SK-N-SH (cell line): ENCODE data around the gene PLGRKT. TPM values are rescaled to one million over a fixed set of nuclear protein-coding genes. Genes with fewer than 3 reads are reported as not detected.

ENCODE experiments used
- CTCF ChIA-PET: fragments of 300-600, 350-600 bp; formaldehyde crosslinking; extraction: SDS; loops from one replicate; lab custom pipeline; 2021; lab: Yijun Ruan, JAX
- POLR2A ChIA-PET: fragments of 350-600 bp; sonication (Branson Sonifier 250); formaldehyde crosslinking; extraction: SDS; loops from one replicate; lab custom pipeline; 2020; ENCODE audit warnings: antibody characterized with exemption, inconsistent platforms; lab: Yijun Ruan, JAX
- DNase-seq: peaks from one replicate; pipeline ENCODE4 v3.0.0; 2012
- H2AFZ ChIP-seq: fragments of 200-600 bp; sonication (generic); 2 replicates; pipeline ENCODE4 v1.8.1; 2016; ENCODE audit warnings: antibody characterized with exemption, mild to moderate bottlenecking, low read depth
- H3F3A ChIP-seq: fragments of 200-600 bp; sonication (generic); replicated peaks from 2 replicates; pipeline ENCODE3; 2016; ENCODE audit warnings: antibody characterized with exemption, mild to moderate bottlenecking; ENCODE audit not compliant: insufficient read depth
- H3K27ac ChIP-seq, 2 experiments: fragments of 200-500 bp in 1 of 2; fragments of 200-600 bp in 1 of 2; sonication (Bioruptor generic) in 1 of 2; sonication (generic), shearing (Covaris generic) in 1 of 2; 2 replicates each; pipeline versions ENCODE4 v1.5.1 to v1.6.1; 2014 to 2016; ENCODE audit warnings: low read depth in 2 of 2, inconsistent platforms in 1 of 2, low read length in 1 of 2, mild to moderate bottlenecking in 1 of 2, mixed read lengths in 1 of 2
- H3K27me3 ChIP-seq: fragments of 200-600 bp; sonication (generic), shearing (Covaris generic); 2 replicates; pipeline ENCODE4 v1.6.1; 2016; ENCODE audit warnings: mixed run types; ENCODE audit not compliant: insufficient read depth
- H3K36me3 ChIP-seq, 2 experiments: fragments of 200-500 bp in 1 of 2; fragments of 200-600 bp in 1 of 2; sonication (Bioruptor generic) in 1 of 2; sonication (generic) in 1 of 2; replicated peaks in 1 of 2; 2 replicates each; pipeline versions ENCODE3 to v1.5.1; 2014 to 2016; ENCODE audit warnings: low read length in 1 of 2, mild to moderate bottlenecking in 1 of 2; ENCODE audit not compliant: insufficient read depth in 2 of 2, control insufficient read depth in 1 of 2
- H3K4me1 ChIP-seq, 2 experiments: fragments of 200-500 bp in 1 of 2; fragments of 200-600 bp in 1 of 2; sonication (Bioruptor generic) in 1 of 2; sonication (generic), shearing (Covaris generic) in 1 of 2; 2 replicates each; pipeline versions ENCODE4 v1.5.1 to v1.6.1; 2014 to 2016; ENCODE audit warnings: low read depth in 1 of 2, low read length in 1 of 2, mixed run types in 1 of 2; ENCODE audit not compliant: insufficient read depth in 2 of 2, control insufficient read depth in 1 of 2
- H3K4me2 ChIP-seq: fragments of 200-600 bp; sonication (generic), shearing (Covaris generic); 2 replicates; pipeline ENCODE4 v1.6.1; 2017; ENCODE audit warnings: mixed run types
- H3K4me3 ChIP-seq, 2 experiments: fragments of 200-500 bp in 1 of 2; fragments of 200-600 bp in 1 of 2; sonication (Bioruptor generic) in 1 of 2; sonication (generic), shearing (Covaris generic) in 1 of 2; 2 replicates each; pipeline versions ENCODE4 v1.5.1 to v1.8.1; 2014 to 2016; ENCODE audit warnings: low read depth in 2 of 2, inconsistent platforms in 1 of 2, low read length in 1 of 2, mild to moderate bottlenecking in 1 of 2, mixed read lengths in 1 of 2, moderate library complexity in 1 of 2
- H3K79me2 ChIP-seq: fragments of 200-600 bp; sonication (generic); 2 replicates; pipeline ENCODE4 v1.8.1; 2017; ENCODE audit warnings: mild to moderate bottlenecking; ENCODE audit not compliant: insufficient read depth
- H3K9ac ChIP-seq: fragments of 200-600 bp; sonication (generic); 2 replicates; pipeline ENCODE4 v1.6.1; 2017; ENCODE audit warnings: mixed run types
- H3K9me2 ChIP-seq: fragments of 200-600 bp; sonication (generic); 2 replicates; pipeline ENCODE4 v1.6.1; 2017; ENCODE audit warnings: mixed run types
- H3K9me3 ChIP-seq: fragments of 200-600 bp; sonication (generic); 2 replicates; pipeline ENCODE4 v1.6.1; 2017; ENCODE audit warnings: mixed run types, mild to moderate bottlenecking, moderate library complexity
- H4K20me1 ChIP-seq: fragments of 200-600 bp; sonication (generic); 2 replicates; pipeline ENCODE4 v1.6.1; 2017; ENCODE audit warnings: mild to moderate bottlenecking, mixed run types; ENCODE audit not compliant: insufficient read depth
- CHD2 ChIP-seq: fragments of 150-350 bp; IDR thresholded peaks from 2 replicates; pipeline ENCODE4 v1.6.1; 2018; ENCODE audit warnings: low read length; ENCODE audit not compliant: partially characterized antibody
- FOSL2 ChIP-seq: IDR thresholded peaks from 2 replicates; pipeline ENCODE4 v1.4.0; 2012; ENCODE audit warnings: low read depth, mild to moderate bottlenecking, moderate library complexity, borderline replicate concordance
- FOXM1 ChIP-seq: IDR thresholded peaks from 2 replicates; pipeline ENCODE4 v1.4.0; 2012; ENCODE audit warnings: low read depth, mild to moderate bottlenecking
- GATA2 ChIP-seq: sonication (generic); formaldehyde crosslinking; IDR thresholded peaks from 2 replicates; pipeline ENCODE4 v1.5.0; 2020; ENCODE audit warnings: mild to moderate bottlenecking, missing genetic modification reagents
- MXI1 ChIP-seq: IDR thresholded peaks from 2 replicates; pipeline ENCODE4 v1.6.1; 2012; ENCODE audit warnings: mild to moderate bottlenecking, low read depth, low read length, improper control_type of control experiment
- NFIC ChIP-seq: IDR thresholded peaks from 2 replicates; pipeline ENCODE4 v1.4.0; 2012; ENCODE audit warnings: borderline replicate concordance
- NRF1 ChIP-seq: IDR thresholded peaks from 2 replicates; pipeline ENCODE4 v1.6.1; 2012; ENCODE audit warnings: low read depth, mild to moderate bottlenecking, low read length
- RAD21 ChIP-seq: IDR thresholded peaks from 2 replicates; pipeline ENCODE4 v1.6.1; 2012; ENCODE audit warnings: mild to moderate bottlenecking, low read length
- SIN3A ChIP-seq: IDR thresholded peaks from 2 replicates; pipeline ENCODE4 v1.6.1; 2012; ENCODE audit warnings: low read depth, mild to moderate bottlenecking, low read length, moderate library complexity, borderline replicate concordance
- SMC3 ChIP-seq: IDR thresholded peaks from 2 replicates; pipeline ENCODE4 v1.6.1; 2012; ENCODE audit warnings: low read depth, low read length, improper control_type of control experiment
- TAF1 ChIP-seq: IDR thresholded peaks from 2 replicates; pipeline ENCODE4 v1.6.1; 2012; ENCODE audit warnings: low read depth, mild to moderate bottlenecking, low read length, moderate library complexity, borderline replicate concordance
- polyA plus RNA-seq, 3 experiments: library from polyadenylated mRNA; depleted of rRNA; stranded (reverse); fragments of >200 nt; gene quantifications; 2 replicates each; pipeline ENCODE4 v1.2.3, GENCODE V29; 2012
- TF ChIP-seq, protein P1 (sequence below): IDR thresholded peaks from 2 replicates; pipeline ENCODE4 v1.4.0; 2012; ENCODE audit warnings: low read depth, borderline replicate concordance
- TF ChIP-seq, protein P2 (sequence below): IDR thresholded peaks from 2 replicates; pipeline ENCODE4 v1.4.0; 2012; ENCODE audit warnings: low read depth, borderline replicate concordance
- TF ChIP-seq, protein P3 (sequence below): fragments of 150-350 bp; IDR thresholded peaks from 2 replicates; pipeline ENCODE4 v1.6.1; 2017; ENCODE audit warnings: antibody characterized with exemption, low read length, low read depth, borderline replicate concordance
- TF ChIP-seq, protein P4 (sequence below): IDR thresholded peaks from 2 replicates; pipeline ENCODE4 v1.6.1; 2012; ENCODE audit warnings: mild to moderate bottlenecking, low read depth, low read length, moderate library complexity

The PLGRKT gene
- polyA plus RNA-seq, 1 of the 3 experiments (the other 2 are of a cell fraction): 11.4 TPM

DNA sequence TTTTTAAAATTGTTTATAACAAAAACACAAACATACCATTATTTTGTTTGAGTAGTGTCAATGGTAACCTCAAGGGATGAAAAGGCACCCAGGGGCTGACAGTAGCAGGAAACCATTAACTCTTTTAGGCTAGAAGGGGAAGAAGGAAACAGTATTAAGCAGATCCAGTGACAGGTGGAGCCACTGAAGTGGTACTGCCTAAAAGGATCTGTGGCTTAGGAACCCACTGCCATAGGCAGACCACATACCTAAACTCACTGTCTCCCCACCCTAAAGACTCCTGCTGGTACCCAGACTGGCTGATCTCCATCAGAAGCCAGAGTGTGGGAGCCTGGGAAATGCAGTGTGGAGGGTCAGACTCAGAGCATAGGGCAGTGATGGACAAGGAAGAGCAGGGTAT is 111.5 kb downstream of the PLGRKT start:
- no peak for DNase-seq
- H3K27me3 ChIP-seq: no peaks in the 10 kb centered on the region
- no peak overlapping the region for H3K27ac ChIP-seq
- ChIA-PET CTCF (no interaction called here), POLR2A (no interaction called here)
- no peaks in the 10 kb centered on the region for H4K20me1 ChIP-seq
- H3K4me2 ChIP-seq: no peak overlapping the region
- no peak overlapping the region for H3K9ac ChIP-seq
- H3K79me2 ChIP-seq: no peaks in the 10 kb centered on the region
- H3K9me3 ChIP-seq: no peaks in the 10 kb centered on the region
- no peaks in the 10 kb centered on the region for H3K36me3 ChIP-seq
- no peak overlapping the region for H3K4me3 ChIP-seq
- H3F3A ChIP-seq: no peaks in the 10 kb centered on the region
- no peak overlapping the region for H2AFZ ChIP-seq
- no peaks in the 10 kb centered on the region; a peak in 1 of 4 replicates for H3K4me1 ChIP-seq
- TF ChIP-seq CHD2 (no peak), NRF1 (no peak), RAD21 (no peak), NFIC (no peak), FOSL2 (no peak), MXI1 (no peak), SMC3 (no peak), TAF1 (no peak), GATA2 (CRISPR knock-in tag) (no peak), FOXM1 (no peak), SIN3A (no peak)
- TF ChIP-seq, protein P1, sequence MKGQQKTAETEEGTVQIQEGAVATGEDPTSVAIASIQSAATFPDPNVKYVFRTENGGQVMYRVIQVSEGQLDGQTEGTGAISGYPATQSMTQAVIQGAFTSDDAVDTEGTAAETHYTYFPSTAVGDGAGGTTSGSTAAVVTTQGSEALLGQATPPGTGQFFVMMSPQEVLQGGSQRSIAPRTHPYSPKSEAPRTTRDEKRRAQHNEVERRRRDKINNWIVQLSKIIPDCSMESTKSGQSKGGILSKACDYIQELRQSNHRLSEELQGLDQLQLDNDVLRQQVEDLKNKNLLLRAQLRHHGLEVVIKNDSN: no peak
- TF ChIP-seq, protein P2, sequence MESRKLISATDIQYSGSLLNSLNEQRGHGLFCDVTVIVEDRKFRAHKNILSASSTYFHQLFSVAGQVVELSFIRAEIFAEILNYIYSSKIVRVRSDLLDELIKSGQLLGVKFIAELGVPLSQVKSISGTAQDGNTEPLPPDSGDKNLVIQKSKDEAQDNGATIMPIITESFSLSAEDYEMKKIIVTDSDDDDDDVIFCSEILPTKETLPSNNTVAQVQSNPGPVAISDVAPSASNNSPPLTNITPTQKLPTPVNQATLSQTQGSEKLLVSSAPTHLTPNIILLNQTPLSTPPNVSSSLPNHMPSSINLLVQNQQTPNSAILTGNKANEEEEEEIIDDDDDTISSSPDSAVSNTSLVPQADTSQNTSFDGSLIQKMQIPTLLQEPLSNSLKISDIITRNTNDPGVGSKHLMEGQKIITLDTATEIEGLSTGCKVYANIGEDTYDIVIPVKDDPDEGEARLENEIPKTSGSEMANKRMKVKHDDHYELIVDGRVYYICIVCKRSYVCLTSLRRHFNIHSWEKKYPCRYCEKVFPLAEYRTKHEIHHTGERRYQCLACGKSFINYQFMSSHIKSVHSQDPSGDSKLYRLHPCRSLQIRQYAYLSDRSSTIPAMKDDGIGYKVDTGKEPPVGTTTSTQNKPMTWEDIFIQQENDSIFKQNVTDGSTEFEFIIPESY: no peak
- TF ChIP-seq, protein P3, sequence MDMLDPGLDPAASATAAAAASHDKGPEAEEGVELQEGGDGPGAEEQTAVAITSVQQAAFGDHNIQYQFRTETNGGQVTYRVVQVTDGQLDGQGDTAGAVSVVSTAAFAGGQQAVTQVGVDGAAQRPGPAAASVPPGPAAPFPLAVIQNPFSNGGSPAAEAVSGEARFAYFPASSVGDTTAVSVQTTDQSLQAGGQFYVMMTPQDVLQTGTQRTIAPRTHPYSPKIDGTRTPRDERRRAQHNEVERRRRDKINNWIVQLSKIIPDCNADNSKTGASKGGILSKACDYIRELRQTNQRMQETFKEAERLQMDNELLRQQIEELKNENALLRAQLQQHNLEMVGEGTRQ: no peak
- TF ChIP-seq, protein P4, sequence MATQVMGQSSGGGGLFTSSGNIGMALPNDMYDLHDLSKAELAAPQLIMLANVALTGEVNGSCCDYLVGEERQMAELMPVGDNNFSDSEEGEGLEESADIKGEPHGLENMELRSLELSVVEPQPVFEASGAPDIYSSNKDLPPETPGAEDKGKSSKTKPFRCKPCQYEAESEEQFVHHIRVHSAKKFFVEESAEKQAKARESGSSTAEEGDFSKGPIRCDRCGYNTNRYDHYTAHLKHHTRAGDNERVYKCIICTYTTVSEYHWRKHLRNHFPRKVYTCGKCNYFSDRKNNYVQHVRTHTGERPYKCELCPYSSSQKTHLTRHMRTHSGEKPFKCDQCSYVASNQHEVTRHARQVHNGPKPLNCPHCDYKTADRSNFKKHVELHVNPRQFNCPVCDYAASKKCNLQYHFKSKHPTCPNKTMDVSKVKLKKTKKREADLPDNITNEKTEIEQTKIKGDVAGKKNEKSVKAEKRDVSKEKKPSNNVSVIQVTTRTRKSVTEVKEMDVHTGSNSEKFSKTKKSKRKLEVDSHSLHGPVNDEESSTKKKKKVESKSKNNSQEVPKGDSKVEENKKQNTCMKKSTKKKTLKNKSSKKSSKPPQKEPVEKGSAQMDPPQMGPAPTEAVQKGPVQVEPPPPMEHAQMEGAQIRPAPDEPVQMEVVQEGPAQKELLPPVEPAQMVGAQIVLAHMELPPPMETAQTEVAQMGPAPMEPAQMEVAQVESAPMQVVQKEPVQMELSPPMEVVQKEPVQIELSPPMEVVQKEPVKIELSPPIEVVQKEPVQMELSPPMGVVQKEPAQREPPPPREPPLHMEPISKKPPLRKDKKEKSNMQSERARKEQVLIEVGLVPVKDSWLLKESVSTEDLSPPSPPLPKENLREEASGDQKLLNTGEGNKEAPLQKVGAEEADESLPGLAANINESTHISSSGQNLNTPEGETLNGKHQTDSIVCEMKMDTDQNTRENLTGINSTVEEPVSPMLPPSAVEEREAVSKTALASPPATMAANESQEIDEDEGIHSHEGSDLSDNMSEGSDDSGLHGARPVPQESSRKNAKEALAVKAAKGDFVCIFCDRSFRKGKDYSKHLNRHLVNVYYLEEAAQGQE: no peak
- no peaks in the 10 kb centered on the region for H3K9me2 ChIP-seq
